ENCODE data around the gene NRIP1. TPM values are rescaled to one million over a fixed set of nuclear protein-coding genes. Genes with fewer than 3 reads are reported as not detected.

The NRIP1 gene
- total RNA-seq, 1 experiment from 2014 or later: 29.6 TPM

DNA sequence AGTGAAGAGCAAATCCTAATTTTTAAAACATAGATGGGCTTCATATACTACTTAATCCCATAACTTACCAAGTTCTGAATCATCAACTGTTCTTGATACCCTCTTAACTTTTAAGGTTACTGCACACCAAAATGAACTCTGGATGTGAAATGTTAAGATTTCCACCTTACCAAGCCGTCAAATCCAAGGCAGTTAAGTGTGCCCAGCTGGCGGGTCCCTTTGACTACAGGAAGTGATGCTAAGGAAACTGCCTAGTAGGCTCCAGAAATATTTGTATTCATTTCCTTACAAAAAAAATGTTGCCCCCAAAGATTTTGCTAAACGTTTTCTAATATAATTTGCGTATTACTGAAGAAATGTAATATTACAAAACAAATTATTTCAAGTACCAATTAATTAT, 10.7 kb downstream of the NRIP1 start:
- peaks cover 100% of the 10 kb centered on the region for H3K79me2 ChIP-seq (ENCODE audit: insufficient read depth, low read length)
- peak overlapping the region; percentile 75 for H3K4me2 ChIP-seq (ENCODE audit: low read length)
- H3K27me3 ChIP-seq (ENCODE audit: insufficient read depth, low read length): no peaks in the 10 kb centered on the region
- DNase-seq (ENCODE audit: low read depth, low spot score) (no peak), ATAC-seq (no peak)
- H3K9me3 ChIP-seq (ENCODE audit: control insufficient read depth in 1 of 2, insufficient read depth in 1 of 2, low read depth in 1 of 2, low read length in 2 of 2): no peaks in the 10 kb centered on the region
- ChIA-PET RAD21 (ENCODE audit: low non-redundant PET in 1 of 2, low total read pairs in 2 of 2, uncharacterized antibody in 2 of 2, unreplicated experiment in 2 of 2) (no interaction called here), POLR2A (no interaction called here), CTCF (no interaction called here)
- BruUV-seq (replicated peaks): no TSS peak
- H2AFZ ChIP-seq (ENCODE audit: low read depth, low read length, poor library complexity, severe bottlenecking): no peak overlapping the region
- TF ChIP-seq TCF7L2 (IDR thresholded peaks at IDR 0.05; ENCODE audit: borderline replicate concordance, extremely low read depth, insufficient read depth, insufficient read length): no peak
- TF ChIP-seq, protein P1, sequence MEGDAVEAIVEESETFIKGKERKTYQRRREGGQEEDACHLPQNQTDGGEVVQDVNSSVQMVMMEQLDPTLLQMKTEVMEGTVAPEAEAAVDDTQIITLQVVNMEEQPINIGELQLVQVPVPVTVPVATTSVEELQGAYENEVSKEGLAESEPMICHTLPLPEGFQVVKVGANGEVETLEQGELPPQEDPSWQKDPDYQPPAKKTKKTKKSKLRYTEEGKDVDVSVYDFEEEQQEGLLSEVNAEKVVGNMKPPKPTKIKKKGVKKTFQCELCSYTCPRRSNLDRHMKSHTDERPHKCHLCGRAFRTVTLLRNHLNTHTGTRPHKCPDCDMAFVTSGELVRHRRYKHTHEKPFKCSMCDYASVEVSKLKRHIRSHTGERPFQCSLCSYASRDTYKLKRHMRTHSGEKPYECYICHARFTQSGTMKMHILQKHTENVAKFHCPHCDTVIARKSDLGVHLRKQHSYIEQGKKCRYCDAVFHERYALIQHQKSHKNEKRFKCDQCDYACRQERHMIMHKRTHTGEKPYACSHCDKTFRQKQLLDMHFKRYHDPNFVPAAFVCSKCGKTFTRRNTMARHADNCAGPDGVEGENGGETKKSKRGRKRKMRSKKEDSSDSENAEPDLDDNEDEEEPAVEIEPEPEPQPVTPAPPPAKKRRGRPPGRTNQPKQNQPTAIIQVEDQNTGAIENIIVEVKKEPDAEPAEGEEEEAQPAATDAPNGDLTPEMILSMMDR (IDR thresholded peaks at IDR 0.05 in 2 of 3, conservative IDR thresholded peaks at IDR 0.05 in 1 of 3; ENCODE audit: borderline replicate concordance in 1 of 3, insufficient read depth in 1 of 3, low read depth in 2 of 3, low read length in 2 of 3): no peak
- no peak for TF ChIP-seq FOSL1 (IDR thresholded peaks at IDR 0.05; ENCODE audit: low read depth)
- no peak for TF ChIP-seq EGR1 (IDR thresholded peaks at IDR 0.05; ENCODE audit: low read depth)
- TF ChIP-seq, protein P2, sequence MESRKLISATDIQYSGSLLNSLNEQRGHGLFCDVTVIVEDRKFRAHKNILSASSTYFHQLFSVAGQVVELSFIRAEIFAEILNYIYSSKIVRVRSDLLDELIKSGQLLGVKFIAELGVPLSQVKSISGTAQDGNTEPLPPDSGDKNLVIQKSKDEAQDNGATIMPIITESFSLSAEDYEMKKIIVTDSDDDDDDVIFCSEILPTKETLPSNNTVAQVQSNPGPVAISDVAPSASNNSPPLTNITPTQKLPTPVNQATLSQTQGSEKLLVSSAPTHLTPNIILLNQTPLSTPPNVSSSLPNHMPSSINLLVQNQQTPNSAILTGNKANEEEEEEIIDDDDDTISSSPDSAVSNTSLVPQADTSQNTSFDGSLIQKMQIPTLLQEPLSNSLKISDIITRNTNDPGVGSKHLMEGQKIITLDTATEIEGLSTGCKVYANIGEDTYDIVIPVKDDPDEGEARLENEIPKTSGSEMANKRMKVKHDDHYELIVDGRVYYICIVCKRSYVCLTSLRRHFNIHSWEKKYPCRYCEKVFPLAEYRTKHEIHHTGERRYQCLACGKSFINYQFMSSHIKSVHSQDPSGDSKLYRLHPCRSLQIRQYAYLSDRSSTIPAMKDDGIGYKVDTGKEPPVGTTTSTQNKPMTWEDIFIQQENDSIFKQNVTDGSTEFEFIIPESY (IDR thresholded peaks at IDR 0.05; ENCODE audit: extremely low read depth, insufficient replicate concordance, low read length): no peak
- no peak for TF ChIP-seq SP1 (IDR thresholded peaks at IDR 0.05; ENCODE audit: low read depth)
- no peak for TF ChIP-seq EZH2phosphoT487 (IDR thresholded peaks at IDR 0.05; ENCODE audit: borderline replicate concordance)
- no peak for TF ChIP-seq RAD21 (IDR thresholded peaks at IDR 0.05; ENCODE audit: low read depth)
- TF ChIP-seq ELF1 (IDR thresholded peaks at IDR 0.05; ENCODE audit: borderline replicate concordance, low read depth): no peak
- no peak for TF ChIP-seq EZH2 (IDR thresholded peaks at IDR 0.05)
- no peak for TF ChIP-seq POLR2AphosphoS5 (IDR thresholded peaks at IDR 0.05; ENCODE audit: low read depth, low read length)
- no peak for TF ChIP-seq JUND (IDR thresholded peaks at IDR 0.05)
- TF ChIP-seq, protein P3, sequence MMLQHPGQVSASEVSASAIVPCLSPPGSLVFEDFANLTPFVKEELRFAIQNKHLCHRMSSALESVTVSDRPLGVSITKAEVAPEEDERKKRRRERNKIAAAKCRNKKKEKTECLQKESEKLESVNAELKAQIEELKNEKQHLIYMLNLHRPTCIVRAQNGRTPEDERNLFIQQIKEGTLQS (IDR thresholded peaks at IDR 0.05): no peak
- TF ChIP-seq YY1 (IDR thresholded peaks at IDR 0.05; ENCODE audit: extremely low read depth, insufficient replicate concordance, low read depth, low read length): no peak
- no peaks in the 10 kb centered on the region for H4K20me1 ChIP-seq (ENCODE audit: insufficient read depth)
- H3K27ac ChIP-seq (ENCODE audit: low read depth, low read length): peak overlapping the region; percentile 95; the same call in 1 of the 2 replicates
- peaks cover 43 to 79% of the 10 kb centered on the region in 2 experiments for H3K4me1 ChIP-seq (ENCODE audit: control insufficient read depth in 1 of 2, insufficient read depth in 2 of 2, low read length in 2 of 2)
- H3K36me3 ChIP-seq (ENCODE audit: control insufficient read depth in 1 of 2, insufficient read depth in 2 of 2, low read length in 2 of 2): no peaks in the 10 kb centered on the region
- peak overlapping the region in 1 of 2 experiments; percentile 31; a peak in 3 of 4 replicates for H3K4me3 ChIP-seq (replicated peaks in 1 of 2; ENCODE audit: low read depth in 1 of 2, low read length in 2 of 2)
- intact Hi-C loops (cut with micrococcal nuclease): no loop called here
- H3K9me2 ChIP-seq (ENCODE audit: insufficient read depth): no peaks in the 10 kb centered on the region
- H3K9ac ChIP-seq (ENCODE audit: low read length): peak overlapping the region; percentile 21

Measured in HCT116 (cell line).